ENCODE results near the gene DPYD. TPM values are rescaled to one million over a fixed set of nuclear protein-coding genes. Genes with fewer than 3 reads are reported as not detected.

DPYD gene
- total RNA-seq, 2 experiments from 2014 or later, result 34.4 to 35.9 TPM

DNA sequence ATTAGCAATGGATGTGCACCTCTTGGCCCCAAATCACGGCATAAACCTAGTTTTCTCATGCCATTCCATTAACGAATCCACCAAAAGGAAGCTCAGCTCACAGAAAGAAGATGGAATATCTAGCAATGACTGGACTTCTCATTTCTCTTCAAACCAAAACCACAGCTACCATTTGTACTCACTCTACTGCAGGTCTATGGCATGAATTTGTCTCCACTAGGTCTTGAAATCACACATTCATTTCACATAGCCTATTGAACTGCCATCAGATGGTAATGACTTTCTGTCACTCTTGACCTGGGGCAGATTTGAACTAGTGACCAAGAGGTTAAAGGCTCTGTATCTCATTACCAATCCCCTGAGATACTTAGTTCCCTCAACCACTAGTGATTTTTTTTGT, 382.7 kb downstream of the DPYD start:
- TF ChIP-seq CTCF (IDR thresholded peaks at IDR 0.05), result no peak
- H3K4me3 ChIP-seq (ENCODE audit: low read length), result no peak overlapping the region
- ATAC-seq (ENCODE audit: poor library complexity) (no peak), DNase-seq (no peak)
- ChIA-PET CTCF (no interaction called here), POLR2A (no interaction called here)
- intact Hi-C loops (cut with DNase I, micrococcal nuclease), result no loop called here
- no peaks in the 10 kb centered on the region for H3K27me3 ChIP-seq (ENCODE audit: control insufficient read depth in 1 of 2, insufficient read depth in 2 of 2, low read length in 2 of 2)
- H3K36me3 Mint-ChIP-seq (ENCODE audit: low read depth), result peaks cover 72% of the 10 kb centered on the region
- H3K27me3 Mint-ChIP-seq, result no peaks in the 10 kb centered on the region
- no peaks in the 10 kb centered on the region for H3K4me1 ChIP-seq (ENCODE audit: insufficient read depth, low read length)
- no peaks in the 10 kb centered on the region for H3K9me3 ChIP-seq (ENCODE audit: control insufficient read depth in 1 of 2, insufficient read depth in 1 of 2, low read length in 2 of 2)
- H3K27ac ChIP-seq (ENCODE audit: low read depth in 1 of 2, low read length in 2 of 2), result no peak overlapping the region
- H3K9me3 Mint-ChIP-seq, result no peaks in the 10 kb centered on the region
- no peak overlapping the region for H3K27ac Mint-ChIP-seq
- H3K4me3 Mint-ChIP-seq, result no peak overlapping the region
- H3K36me3 ChIP-seq (ENCODE audit: insufficient read depth, low read length), result no peaks in the 10 kb centered on the region
- H3K4me1 Mint-ChIP-seq (ENCODE audit: low read depth), result no peaks in the 10 kb centered on the region

DNA sequence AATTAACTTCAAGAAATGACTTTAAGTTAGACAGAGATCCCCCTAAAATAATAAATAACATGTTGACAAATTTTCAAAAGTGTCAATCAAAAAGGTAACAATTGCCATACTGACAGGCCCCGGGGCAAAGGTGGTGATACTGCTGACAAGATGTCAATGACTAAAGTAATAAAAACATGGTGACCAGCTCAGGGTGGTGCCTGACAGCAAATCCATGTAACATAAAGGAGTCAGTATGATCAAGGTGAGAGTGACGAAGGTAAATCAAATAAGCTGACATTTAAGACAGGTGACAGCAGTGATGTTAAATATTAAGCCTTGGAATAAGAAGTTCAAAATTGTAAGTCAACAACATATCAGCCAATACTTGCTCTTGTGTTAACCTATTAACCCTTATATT, 387.5 kb downstream of the DPYD start:
- ATAC-seq (ENCODE audit: poor library complexity) (no peak), DNase-seq (no peak)
- no peak for TF ChIP-seq CTCF (IDR thresholded peaks at IDR 0.05)
- no peaks in the 10 kb centered on the region for H3K4me1 Mint-ChIP-seq (ENCODE audit: low read depth)
- no peak overlapping the region for H3K4me3 ChIP-seq (ENCODE audit: low read length)
- H3K27me3 ChIP-seq (ENCODE audit: control insufficient read depth in 1 of 2, insufficient read depth in 2 of 2, low read length in 2 of 2), result no peaks in the 10 kb centered on the region
- no peaks in the 10 kb centered on the region for H3K9me3 ChIP-seq (ENCODE audit: control insufficient read depth in 1 of 2, insufficient read depth in 1 of 2, low read length in 2 of 2)
- H3K27ac ChIP-seq (ENCODE audit: low read depth in 1 of 2, low read length in 2 of 2), result no peak overlapping the region
- H3K4me3 Mint-ChIP-seq, result no peak overlapping the region
- H3K9me3 Mint-ChIP-seq, result no peaks in the 10 kb centered on the region
- ChIA-PET CTCF (no interaction called here), POLR2A (no interaction called here)
- no peak overlapping the region for H3K27ac Mint-ChIP-seq
- no peaks in the 10 kb centered on the region for H3K36me3 ChIP-seq (ENCODE audit: insufficient read depth, low read length)
- H3K4me1 ChIP-seq (ENCODE audit: insufficient read depth, low read length), result no peaks in the 10 kb centered on the region
- no peaks in the 10 kb centered on the region for H3K27me3 Mint-ChIP-seq
- H3K36me3 Mint-ChIP-seq (ENCODE audit: low read depth), result peaks cover 61% of the 10 kb centered on the region
- intact Hi-C loops (cut with DNase I, micrococcal nuclease), result no loop called here

- Mint-ChIP-seq H3K9me3 (peaks cover 6% of the 10 kb centered on the region), H3K27ac (no peak overlapping the region), H3K4me1 (ENCODE audit: low read depth) (no peaks in the 10 kb centered on the region), H3K27me3 (no peaks in the 10 kb centered on the region), H3K4me3 (no peak overlapping the region), H3K36me3 (ENCODE audit: low read depth) (peaks cover 54% of the 10 kb centered on the region)
- no peak for TF ChIP-seq CTCF (IDR thresholded peaks at IDR 0.05)
- Histone ChIP-seq H3K36me3 (ENCODE audit: insufficient read depth, low read length) (no peaks in the 10 kb centered on the region), H3K27me3 (ENCODE audit: control insufficient read depth in 1 of 2, insufficient read depth in 2 of 2, low read length in 2 of 2) (no peaks in the 10 kb centered on the region), H3K27ac (ENCODE audit: low read depth in 1 of 2, low read length in 2 of 2) (no peak overlapping the region), H3K4me1 (ENCODE audit: insufficient read depth, low read length) (no peaks in the 10 kb centered on the region), H3K4me3 (ENCODE audit: low read length) (no peak overlapping the region), H3K9me3 (ENCODE audit: control insufficient read depth in 1 of 2, insufficient read depth in 1 of 2, low read length in 2 of 2) (no peaks in the 10 kb centered on the region)
- ChIA-PET POLR2A (no interaction called here), CTCF (no interaction called here)
- ATAC-seq (ENCODE audit: poor library complexity), result no peak
- intact Hi-C loops (cut with DNase I, micrococcal nuclease), result no loop called here
- no peak for DNase-seq
These were observed 391.2 kb downstream of the DPYD start for GRCh38 chr1:97529600-97529999.

All from CD4-positive, alpha-beta T cell (primary cell).